ENCODE data around the gene SNX10. TPM values are rescaled to one million over a fixed set of nuclear protein-coding genes. Genes with fewer than 3 reads are reported as not detected.

The SNX10 gene
- total and polyA plus RNA-seq, 12 donors, result 6.5 to 50.3 (median 27.8) TPM

DNA sequence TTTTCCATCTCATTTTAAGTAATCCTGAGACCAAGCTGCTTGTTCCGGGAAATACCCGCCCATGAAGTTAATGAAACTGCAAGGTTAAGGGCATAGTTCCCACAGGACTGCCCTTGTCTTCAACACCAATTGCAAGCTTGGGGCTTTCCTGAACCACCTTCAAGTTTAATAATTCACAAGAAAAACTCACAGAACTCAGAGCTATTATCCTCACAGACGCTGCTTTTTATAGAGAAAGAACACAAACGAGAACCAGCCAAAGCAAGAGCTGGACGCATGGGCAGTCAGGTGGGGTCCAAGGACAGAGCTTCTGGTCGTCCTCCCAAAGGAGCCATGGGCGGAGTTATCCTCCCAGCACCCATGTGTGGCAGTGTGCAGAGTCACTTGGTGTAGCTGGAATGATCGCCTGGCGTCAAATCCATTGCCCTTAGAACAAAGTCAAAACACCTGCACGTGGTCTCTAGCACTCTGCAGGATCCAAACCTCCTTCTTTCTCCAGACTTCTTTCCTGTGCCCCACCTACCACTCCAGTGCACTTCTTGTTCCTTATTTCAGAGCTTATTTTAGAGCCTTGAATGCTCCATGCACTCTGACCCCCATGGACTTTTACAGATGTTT lies 56.7 kb downstream of the SNX10 start:
- DNase-seq, result no peak
- H3K27me3 ChIP-seq, result no peaks in the 10 kb centered on the region
- WGBS, 4 donors, result 73 to 90% (median 81%) methylated on average over 10 of the region's 10 CpGs
- no peaks in the 10 kb centered on the region for H3K4me1 ChIP-seq (replicated peaks in 1 of 2)
- intact Hi-C loops (cut with DNase I), result no loop called here
- peak overlapping the region in 1 of 5 donors; percentile 17 for H3K27ac ChIP-seq
- no peak overlapping the region for H3K4me3 ChIP-seq
- no peaks in the 10 kb centered on the region for H3K36me3 ChIP-seq (replicated peaks in 1 of 2)
- no peaks in the 10 kb centered on the region for H3K9me3 ChIP-seq (replicated peaks in 1 of 3)
- TF ChIP-seq, protein P1, sequence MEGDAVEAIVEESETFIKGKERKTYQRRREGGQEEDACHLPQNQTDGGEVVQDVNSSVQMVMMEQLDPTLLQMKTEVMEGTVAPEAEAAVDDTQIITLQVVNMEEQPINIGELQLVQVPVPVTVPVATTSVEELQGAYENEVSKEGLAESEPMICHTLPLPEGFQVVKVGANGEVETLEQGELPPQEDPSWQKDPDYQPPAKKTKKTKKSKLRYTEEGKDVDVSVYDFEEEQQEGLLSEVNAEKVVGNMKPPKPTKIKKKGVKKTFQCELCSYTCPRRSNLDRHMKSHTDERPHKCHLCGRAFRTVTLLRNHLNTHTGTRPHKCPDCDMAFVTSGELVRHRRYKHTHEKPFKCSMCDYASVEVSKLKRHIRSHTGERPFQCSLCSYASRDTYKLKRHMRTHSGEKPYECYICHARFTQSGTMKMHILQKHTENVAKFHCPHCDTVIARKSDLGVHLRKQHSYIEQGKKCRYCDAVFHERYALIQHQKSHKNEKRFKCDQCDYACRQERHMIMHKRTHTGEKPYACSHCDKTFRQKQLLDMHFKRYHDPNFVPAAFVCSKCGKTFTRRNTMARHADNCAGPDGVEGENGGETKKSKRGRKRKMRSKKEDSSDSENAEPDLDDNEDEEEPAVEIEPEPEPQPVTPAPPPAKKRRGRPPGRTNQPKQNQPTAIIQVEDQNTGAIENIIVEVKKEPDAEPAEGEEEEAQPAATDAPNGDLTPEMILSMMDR (IDR thresholded peaks at IDR 0.05), result no peak
- no peak for TF ChIP-seq POLR2A (IDR thresholded peaks at IDR 0.05)

DNA sequence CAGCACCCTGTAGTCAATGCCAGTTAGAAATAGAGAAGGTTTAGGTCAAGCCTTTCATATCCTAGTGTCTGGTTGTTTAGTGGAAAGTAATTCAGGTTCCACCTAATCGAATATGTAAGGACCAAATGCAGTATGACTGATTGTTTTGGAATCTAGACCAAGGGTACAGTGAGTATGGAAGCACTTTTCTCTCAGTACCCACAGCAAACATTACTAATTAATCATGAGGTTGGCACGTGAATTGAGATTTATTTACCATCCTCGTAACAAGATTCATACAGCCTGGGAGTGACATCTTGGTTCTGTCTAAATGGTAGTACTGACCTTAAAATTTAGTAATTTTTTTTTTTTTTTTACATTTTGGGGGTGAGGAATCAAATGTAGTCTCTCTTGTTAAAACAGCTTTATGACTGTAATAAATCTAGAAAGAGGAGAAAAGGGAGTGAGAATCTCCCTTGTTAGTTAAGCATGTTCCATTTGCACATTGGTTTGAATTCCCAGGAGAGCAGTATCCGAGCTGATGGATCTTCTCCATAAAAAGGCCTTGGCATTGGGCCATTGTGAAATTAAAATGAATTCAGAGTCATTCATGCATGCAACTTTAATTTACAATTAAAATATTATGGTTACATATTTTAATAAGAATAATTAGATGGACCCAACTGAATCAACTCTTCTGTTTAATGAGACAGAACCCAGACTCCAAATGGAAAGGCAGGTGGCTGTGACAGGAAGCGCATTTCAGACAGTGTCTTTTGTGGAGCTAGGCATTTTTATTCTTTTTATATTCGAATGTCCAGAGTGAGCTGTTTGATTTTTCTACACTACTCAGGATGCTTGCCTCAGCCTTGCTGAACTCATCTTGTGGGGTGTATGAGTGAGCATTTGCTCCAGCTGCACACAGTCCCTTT lies 57.6 kb downstream of the SNX10 start:
- Histone ChIP-seq H3K36me3 (replicated peaks in 1 of 2) (no peaks in the 10 kb centered on the region), H3K27ac (no peak overlapping the region), H3K4me3 (no peak overlapping the region), H3K4me1 (replicated peaks in 1 of 2) (no peaks in the 10 kb centered on the region), H3K9me3 (replicated peaks in 1 of 3) (no peaks in the 10 kb centered on the region), H3K27me3 (no peaks in the 10 kb centered on the region)
- WGBS, 4 donors, result 66 to 72% (median 70%) methylated on average over 6 of the region's 6 CpGs
- no peak for TF ChIP-seq POLR2A (IDR thresholded peaks at IDR 0.05)
- TF ChIP-seq, protein P1 (IDR thresholded peaks at IDR 0.05), result no peak
- intact Hi-C loops (cut with DNase I), result no loop called here
- DNase-seq, result no peak

DNA sequence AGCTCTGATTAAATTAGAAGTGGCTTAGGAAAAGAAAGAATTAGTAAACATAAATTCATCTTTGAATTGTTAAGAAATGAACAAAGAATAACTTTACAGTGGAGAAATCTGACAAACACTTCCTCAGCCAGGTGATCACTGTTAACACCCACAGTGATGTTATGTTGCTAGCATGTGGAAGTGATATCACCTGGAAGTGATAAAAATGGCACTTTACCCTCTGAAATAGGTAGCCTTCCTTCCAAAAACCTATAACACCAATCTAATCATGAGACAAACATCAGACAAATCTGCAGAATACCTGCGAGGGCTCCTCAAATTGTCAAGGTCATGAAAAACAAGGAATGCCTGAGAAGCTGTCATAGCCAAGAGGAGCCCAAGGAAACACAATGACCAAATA lies 59.5 kb downstream of the SNX10 start:
- H3K4me1 ChIP-seq (replicated peaks in 1 of 2), result no peaks in the 10 kb centered on the region
- H3K4me3 ChIP-seq, result no peak overlapping the region
- H3K27ac ChIP-seq, result no peak overlapping the region
- H3K36me3 ChIP-seq (replicated peaks in 1 of 2), result no peaks in the 10 kb centered on the region
- no peak for DNase-seq
- no peaks in the 10 kb centered on the region for H3K9me3 ChIP-seq (replicated peaks in 1 of 3)
- TF ChIP-seq POLR2A (IDR thresholded peaks at IDR 0.05), result no peak
- TF ChIP-seq, protein P1 (IDR thresholded peaks at IDR 0.05), result no peak
- intact Hi-C loops (cut with DNase I), result no loop called here
- H3K27me3 ChIP-seq, result no peaks in the 10 kb centered on the region
- WGBS, 4 donors, result 53 to 68% (median 58%) methylated on average over 1 of the region's 1 CpG

DNA sequence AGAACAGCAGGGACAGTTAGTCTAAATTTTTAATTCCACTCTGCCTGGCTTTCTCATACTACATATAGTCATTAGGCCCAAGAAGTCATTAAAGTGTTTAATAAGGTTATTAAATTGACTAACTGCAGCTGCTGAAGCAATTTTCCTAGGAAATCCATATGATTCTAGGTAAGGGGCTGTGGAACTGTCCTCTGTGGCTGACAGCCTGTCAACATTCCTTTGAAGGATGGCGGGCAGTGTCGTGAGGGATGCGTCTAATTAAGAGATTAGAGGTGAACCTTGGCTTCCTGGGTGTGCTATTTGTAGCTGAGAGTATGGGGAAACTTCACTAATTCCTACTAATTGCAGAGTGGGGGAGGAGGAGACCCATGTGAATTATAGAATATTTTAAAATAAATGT lies 64.6 kb downstream of the SNX10 start:
- TF ChIP-seq, protein P1 (IDR thresholded peaks at IDR 0.05), result no peak
- TF ChIP-seq POLR2A (IDR thresholded peaks at IDR 0.05), result no peak
- intact Hi-C loops (cut with DNase I), result no loop called here
- H3K27ac ChIP-seq, result no peak overlapping the region
- DNase-seq, result no peak
- H3K27me3 ChIP-seq, result no peaks in the 10 kb centered on the region
- no peaks in the 10 kb centered on the region for H3K36me3 ChIP-seq (replicated peaks in 1 of 2)
- H3K9me3 ChIP-seq (replicated peaks in 1 of 3), result no peaks in the 10 kb centered on the region
- peaks cover 0 to 3% of the 10 kb centered on the region in 2 donors for H3K4me1 ChIP-seq (replicated peaks in 1 of 2)
- H3K4me3 ChIP-seq, result no peak overlapping the region
- WGBS, 4 donors, result 85 to 97% (median 93%) methylated on average over 3 of the region's 3 CpGs

Data from adrenal gland (tissue), 12 donors.